A549 (cell line): Measurements from ENCODE around the gene MEIS1. TPM values are rescaled to one million over a fixed set of nuclear protein-coding genes. Genes with fewer than 3 reads are reported as not detected.

Experiments used
- ATAC-seq, 2 experiments: fragments of 200-7000 bp in 1 of 2; fragments of >200 bp in 1 of 2; cut with Nextera tagmentation in 1 of 2; cut with Tn5 transposase in 1 of 2; 3 replicates each; pipeline versions ENCODE4 v1.8.0 to v1.9.1; 2018 to 2020; ENCODE audit warnings: mild to moderate bottlenecking in 1 of 2, moderate library complexity in 1 of 2
- CTCF ChIA-PET: fragments of 300-600 bp; sonication (Branson Sonifier 250); formaldehyde crosslinking; extraction: SDS; loops from one replicate; lab custom pipeline; 2021; ENCODE audit warnings: antibody characterized with exemption, inconsistent platforms; lab: Yijun Ruan, JAX
- POLR2A ChIA-PET: fragments of 350-600 bp; formaldehyde crosslinking; extraction: SDS; loops from one replicate; lab custom pipeline; 2021; ENCODE audit warnings: antibody characterized with exemption, inconsistent platforms; lab: Yijun Ruan, JAX
- DNase-seq, 2 experiments: peaks; one replicate each; pipeline versions ENCODE4 v3.0.0 to v3.0.0-alpha.2; 2011 to 2016; ENCODE audit warnings: low read depth in 1 of 2, low spot score in 1 of 2
- FAIRE-seq: peaks from 2 replicates; lab custom pipeline; 2011; peaks lifted over from hg19 to GRCh38; lab: Jason Lieb, UNC
- H3K27ac ChIP-seq, 2 experiments: fragments of >200 bp; sonication (Bioruptor Twin); formaldehyde crosslinking; 3 replicates each; pipeline ENCODE4 v1.5.1; 2016 to 2017
- H3K4me1 ChIP-seq: fragments of >200 bp; sonication (Bioruptor Twin); formaldehyde crosslinking; 3 replicates; pipeline ENCODE4 v1.6.1; 2016
- H3K4me2 ChIP-seq: fragments of >200 bp; sonication (Bioruptor Twin); formaldehyde crosslinking; 3 replicates; pipeline ENCODE4 v1.6.1; 2016
- H3K4me3 ChIP-seq: fragments of >200 bp; sonication (Bioruptor Twin); formaldehyde crosslinking; 3 replicates; pipeline ENCODE4 v1.5.1; 2016
- H3K9me3 ChIP-seq: fragments of >200 bp; sonication (Bioruptor Twin); formaldehyde crosslinking; 3 replicates; pipeline ENCODE4 v1.6.1; 2016
- CEBPB ChIP-seq, 2 experiments: fragments of >200 bp in 1 of 2; sonication (Bioruptor Twin) in 1 of 2; formaldehyde crosslinking in 1 of 2; IDR thresholded peaks; 2 replicates each; pipeline ENCODE4 v1.6.1; 2012 to 2016
- CTCF ChIP-seq: fragments of >200 bp; sonication (Bioruptor Twin); formaldehyde crosslinking; IDR thresholded peaks from 3 replicates; pipeline ENCODE4 v1.5.1; 2016
- FOSL2 ChIP-seq, 2 experiments: fragments of 450-650 bp in 1 of 2; fragments of >200 bp in 1 of 2; sonication (Bioruptor Twin) in 1 of 2; formaldehyde crosslinking; IDR thresholded peaks; 2 replicates each; pipeline versions ENCODE4 v1.5.0 to v1.6.1; 2016 to 2020; ENCODE audit warnings: mild to moderate bottlenecking in 1 of 2, moderate library complexity in 1 of 2
- HOXB13 ChIP-seq: fragments of 250-450 bp; sonication (Bioruptor Pico); IDR thresholded peaks from 2 replicates; pipeline ENCODE4 v1.5.0; 2020; ENCODE audit warnings: low read depth, mild to moderate bottlenecking, moderate library complexity
- HOXB5 ChIP-seq: fragments of 250-450 bp; sonication (Bioruptor Pico); IDR thresholded peaks from 2 replicates; pipeline ENCODE4 v1.5.0; 2020; ENCODE audit warnings: mild to moderate bottlenecking, moderate library complexity
- MAFK ChIP-seq: fragments of 450-650 bp; IDR thresholded peaks from 2 replicates; pipeline ENCODE4 v1.6.1; 2014; ENCODE audit not compliant: partially characterized antibody
- NPAS2 ChIP-seq: fragments of 250-450 bp; sonication (Bioruptor Pico); IDR thresholded peaks from 2 replicates; pipeline ENCODE4 v1.8.0; 2022; ENCODE audit warnings: mild to moderate bottlenecking, moderate library complexity, borderline replicate concordance
- PHF8 ChIP-seq: fragments of 200-600 bp; sonication (generic); IDR thresholded peaks from 2 replicates; pipeline ENCODE4 v1.6.1; 2016; ENCODE audit warnings: low read depth, mild to moderate bottlenecking, antibody characterized with exemption, moderate library complexity, borderline replicate concordance
- WGBS: methylation state at CpG from one replicate; pipeline ENCODE4 v1.1.6; 2017; ENCODE audit errors: missing lambda C conversion rate; 5-methylcytosine and 5-hydroxymethylcytosine counted together
- polyA plus RNA-seq, 4 experiments: library from polyadenylated mRNA; depleted of rRNA in 3 of 4; stranded (reverse); fragments of >200 nt; fragmentation: RNase III in 1 of 4; extraction: RNeasy Plus Mini Kit Qiagen cat#74134 plus additional on column Dnase treatment in 1 of 4; gene quantifications; 2 replicates in 3 of 4; 3 replicates in 1 of 4; pipeline ENCODE4 v1.2.3, GENCODE V29; 2011 to 2017
- TF ChIP-seq, protein P1 (sequence below): fragments of 250-450 bp; sonication (Bioruptor Pico); IDR thresholded peaks from 2 replicates; pipeline ENCODE4 v1.5.0; 2020; ENCODE audit warnings: low read depth, mild to moderate bottlenecking, moderate library complexity
- TF ChIP-seq, protein P2 (sequence below): fragments of >200 bp; sonication (Bioruptor Twin); formaldehyde crosslinking; IDR thresholded peaks from 3 replicates; pipeline ENCODE4 v1.6.1; 2016

MEIS1 gene
- polyA plus RNA-seq, 2 of the 4 experiments (the other 2 are of a cell fraction), result 1.9 to 4.2 TPM

DNA sequence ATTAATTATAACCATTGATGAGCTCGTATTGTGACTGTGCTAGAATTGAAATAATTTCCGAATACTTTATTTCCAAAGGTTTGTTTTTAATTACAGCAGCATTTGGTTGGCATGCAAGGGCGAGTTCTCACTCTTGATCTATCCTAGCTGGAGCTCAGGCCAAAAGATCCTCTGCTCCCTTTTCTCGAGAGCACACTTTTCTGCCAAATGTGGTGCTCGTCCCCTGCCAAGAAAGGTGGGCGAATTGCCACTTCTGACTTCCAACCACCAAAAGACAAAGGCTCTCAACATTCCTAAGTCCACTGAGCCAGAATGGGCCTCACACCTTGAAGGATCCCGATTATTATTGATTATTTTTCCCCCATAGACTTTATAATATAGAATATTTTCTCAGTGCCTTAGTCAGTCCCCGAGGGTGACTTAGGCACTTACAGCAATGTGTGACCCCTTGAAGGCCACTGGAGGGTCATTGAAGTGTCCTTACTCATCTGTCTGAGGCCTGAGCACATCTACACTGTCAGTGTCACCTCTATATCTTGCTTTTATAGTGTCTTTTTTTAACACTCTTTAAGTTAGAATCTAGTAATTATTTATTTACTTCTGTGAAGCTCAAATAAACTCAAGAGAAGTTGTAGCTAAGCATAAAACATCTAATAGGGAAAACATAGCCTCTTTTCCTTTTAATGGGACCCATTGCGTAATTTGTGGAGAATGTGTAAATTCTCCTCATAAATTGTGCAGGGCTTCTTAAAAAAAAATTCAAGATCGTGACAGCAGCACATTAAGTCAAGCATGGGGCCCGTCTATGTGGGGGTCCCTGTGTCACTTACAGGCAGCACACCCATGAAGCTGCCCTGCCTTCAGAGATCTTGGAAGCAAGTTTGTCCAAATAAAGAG, 98.3 kb downstream of the MEIS1 start:
- CTCF ChIA-PET, result interaction anchor here (0.7 to 1.2 kb wide), 3 partner anchors 14 to 1362 kb away, joined by 3 read pairs; no protein-coding TSS in a partner anchor
- no peak for ATAC-seq

DNA sequence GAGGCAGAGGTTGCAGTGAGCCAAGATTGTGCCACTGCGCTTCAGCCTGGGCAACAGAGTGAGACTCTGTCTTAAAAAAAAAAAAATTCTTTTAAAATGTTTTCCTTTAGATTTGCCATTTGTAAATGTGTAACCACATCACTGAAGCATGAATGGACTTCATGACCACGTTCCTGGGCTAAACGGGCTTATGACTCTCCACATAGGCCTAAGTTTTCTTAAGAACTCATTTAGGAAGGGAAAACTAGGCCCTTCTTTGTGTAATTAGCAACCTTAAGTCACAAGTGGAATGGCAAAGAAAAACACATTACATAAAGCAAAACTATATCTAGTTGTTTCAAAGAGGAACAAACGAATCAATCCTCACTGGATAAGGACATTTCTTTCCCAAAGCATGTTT, 99.5 kb downstream of the MEIS1 start:
- no peak overlapping the region for H3K4me2 ChIP-seq
- DNase-seq (no peak), ATAC-seq (no peak), FAIRE-seq (no peak)
- H3K4me1 ChIP-seq, result 0 out of 3 replicates have a peak, but pooled peaks cover 5% of the 10 kb centered on the region
- H3K27ac ChIP-seq, result no peak overlapping the region
- no peaks in the 10 kb centered on the region for H3K9me3 ChIP-seq
- 70% methylated on average over 4 of the region's 4 CpGs for WGBS
- no peak overlapping the region for H3K4me3 ChIP-seq
- TF ChIP-seq, protein P1, sequence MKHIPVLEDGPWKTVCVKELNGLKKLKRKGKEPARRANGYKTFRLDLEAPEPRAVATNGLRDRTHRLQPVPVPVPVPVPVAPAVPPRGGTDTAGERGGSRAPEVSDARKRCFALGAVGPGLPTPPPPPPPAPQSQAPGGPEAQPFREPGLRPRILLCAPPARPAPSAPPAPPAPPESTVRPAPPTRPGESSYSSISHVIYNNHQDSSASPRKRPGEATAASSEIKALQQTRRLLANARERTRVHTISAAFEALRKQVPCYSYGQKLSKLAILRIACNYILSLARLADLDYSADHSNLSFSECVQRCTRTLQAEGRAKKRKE (CRISPR knock-in tag), result no peak
- no peak for TF ChIP-seq NPAS2 (CRISPR knock-in tag)
- TF ChIP-seq, all 56 proteins: peak for 0
- ChIA-PET CTCF (interaction anchor here (1.1 kb wide), 1 partner anchor 25 kb away, joined by 3 read pairs; no protein-coding TSS in a partner anchor), POLR2A (no interaction called here)

More for the DNA sequence above, 98.3 kb downstream of the MEIS1 start:
- H3K4me1 ChIP-seq, result 0 out of 3 replicates have a peak, but pooled peaks cover 5% of the 10 kb centered on the region
- WGBS, result 64% methylated on average over 11 of the region's 11 CpGs
- no peak for DNase-seq
- H3K4me3 ChIP-seq, result no peak overlapping the region
- no peak overlapping the region for H3K4me2 ChIP-seq
- no peak for FAIRE-seq
- H3K27ac ChIP-seq, result no peak overlapping the region
- H3K9me3 ChIP-seq, result no peaks in the 10 kb centered on the region
- POLR2A ChIA-PET, result no interaction called here
- TF ChIP-seq CTCF, result no peak
- TF ChIP-seq CEBPB (IDR thresholded peaks at IDR 0.05), result peak; percentile 49 to 52; a peak in 2 of 4 replicates
- no peak for TF ChIP-seq HOXB5 (CRISPR knock-in tag)
- no peak for TF ChIP-seq MAFK

DNA sequence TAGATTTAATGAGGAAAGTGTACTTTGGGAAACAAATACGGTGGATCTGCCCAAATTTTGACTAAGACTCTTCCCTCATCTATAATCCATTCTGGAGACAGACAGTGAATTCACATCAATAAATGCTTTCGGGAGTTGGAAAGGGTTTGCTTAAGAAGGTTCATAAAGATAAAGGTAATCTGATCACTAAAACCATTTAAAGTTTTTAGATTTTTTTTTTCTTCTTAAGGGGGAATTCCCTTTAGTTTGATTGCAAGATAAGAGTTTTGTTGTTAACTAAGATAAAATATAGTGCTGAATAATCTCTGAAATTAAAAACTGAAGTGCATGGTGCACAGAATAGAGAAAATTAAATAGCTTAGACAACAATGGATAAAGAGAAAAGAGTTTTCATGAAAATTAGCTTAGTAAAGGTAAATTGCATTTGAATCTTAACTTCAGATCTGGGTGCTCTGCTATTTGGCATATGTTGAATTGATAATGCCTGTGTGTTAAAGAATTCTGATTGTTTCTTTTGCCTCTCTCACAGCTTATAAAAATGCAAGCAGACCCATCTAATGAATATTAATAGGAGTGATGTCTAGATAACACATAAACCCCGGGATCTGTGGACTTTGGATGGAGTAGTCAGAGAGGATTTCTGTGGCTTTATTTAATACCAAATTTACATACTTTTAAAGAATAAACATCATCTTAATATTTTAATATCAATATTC, 100.8 kb downstream of the MEIS1 start:
- no peak for DNase-seq
- Histone ChIP-seq H3K4me3 (no peak overlapping the region), H3K4me2 (no peak overlapping the region), H3K4me1 (0 out of 3 replicates have a peak, but pooled peaks cover 5% of the 10 kb centered on the region), H3K9me3 (no peaks in the 10 kb centered on the region), H3K27ac (no peak overlapping the region)
- no peak for ATAC-seq
- TF ChIP-seq FOSL2 (IDR thresholded peaks at IDR 0.05) (no peak), FOSL2 (CRISPR knock-in tag; IDR thresholded peaks at IDR 0.05) (no peak), HOXB13 (CRISPR knock-in tag) (no peak), PHF8 (no peak)
- TF ChIP-seq, protein P1 (CRISPR knock-in tag), result no peak
- TF ChIP-seq, protein P2, sequence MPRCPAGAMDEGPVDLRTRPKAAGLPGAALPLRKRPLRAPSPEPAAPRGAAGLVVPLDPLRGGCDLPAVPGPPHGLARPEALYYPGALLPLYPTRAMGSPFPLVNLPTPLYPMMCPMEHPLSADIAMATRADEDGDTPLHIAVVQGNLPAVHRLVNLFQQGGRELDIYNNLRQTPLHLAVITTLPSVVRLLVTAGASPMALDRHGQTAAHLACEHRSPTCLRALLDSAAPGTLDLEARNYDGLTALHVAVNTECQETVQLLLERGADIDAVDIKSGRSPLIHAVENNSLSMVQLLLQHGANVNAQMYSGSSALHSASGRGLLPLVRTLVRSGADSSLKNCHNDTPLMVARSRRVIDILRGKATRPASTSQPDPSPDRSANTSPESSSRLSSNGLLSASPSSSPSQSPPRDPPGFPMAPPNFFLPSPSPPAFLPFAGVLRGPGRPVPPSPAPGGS, result no peak
- FAIRE-seq, result no peak
- ChIA-PET POLR2A (no interaction called here), CTCF (interaction anchor here (0.8 to 1.5 kb wide), 3 partner anchors 10 to 1496 kb away, joined by 3 to 4 read pairs (median 3); no protein-coding TSS in a partner anchor)
- WGBS, result 68% methylated on average over 3 of the region's 3 CpGs
